ENCODE results near the gene NXPE3. TPM values are rescaled to one million over a fixed set of nuclear protein-coding genes. Genes with fewer than 3 reads are reported as not detected.

The NXPE3 gene
- total RNA-seq, 1 experiment from 2014 or later: 15.9 TPM

GRCh38 chr3:101810022-101810418 is 31.0 kb downstream of the NXPE3 start:
- no peaks in the 10 kb centered on the region for H3K27me3 ChIP-seq (ENCODE audit: insufficient read depth, low read length)
- no peak overlapping the region for H3K23ac ChIP-seq (ENCODE audit: insufficient read length, low read depth, low read length)
- no peak overlapping the region for H4K8ac ChIP-seq (replicated peaks; ENCODE audit: insufficient read length, low read depth, low read length)
- no peaks in the 10 kb centered on the region for H3K23me2 ChIP-seq (ENCODE audit: insufficient read length, low read depth, low read length, poor library complexity, severe bottlenecking)
- no peak overlapping the region for H3K14ac ChIP-seq (ENCODE audit: insufficient read depth, low read length)
- no peak overlapping the region for H2BK120ac ChIP-seq (ENCODE audit: low read depth, low read length, poor library complexity, severe bottlenecking)
- no peak overlapping the region for H4K91ac ChIP-seq (ENCODE audit: insufficient read length, low read depth, low read length)
- H2AFZ ChIP-seq (ENCODE audit: low read length): no peak overlapping the region
- Mint-ChIP-seq H3K36me3 (ENCODE audit: insufficient read depth in 1 of 3, low read depth in 3 of 3) (peaks cover 0 to 2% (median 0%) of the 10 kb centered on the region in 3 experiments; a peak in 2 of 7 replicates), H3K27ac (no peak overlapping the region), H3K9me3 (no peaks in the 10 kb centered on the region), H3K4me3 (no peak overlapping the region), H3K4me1 (peaks cover 7 to 10% of the 10 kb centered on the region in 2 experiments), H3K27me3 (ENCODE audit: low read depth) (no peaks in the 10 kb centered on the region)
- no peaks in the 10 kb centered on the region for H4K20me1 ChIP-seq (ENCODE audit: control insufficient read depth, insufficient read depth, insufficient read length)
- H2BK5ac ChIP-seq (ENCODE audit: insufficient read length, low read length): no peak overlapping the region
- H2AK5ac ChIP-seq (ENCODE audit: insufficient read length, low read length): no peak overlapping the region
- H3K9ac ChIP-seq (ENCODE audit: extremely low read depth, insufficient read length, low read length): no peak overlapping the region
- no peaks in the 10 kb centered on the region for H3K79me2 ChIP-seq (ENCODE audit: insufficient read depth, low read length)
- no peak overlapping the region for H3T11ph ChIP-seq (ENCODE audit: low read length)
- H3K79me1 ChIP-seq (ENCODE audit: insufficient read depth, low read depth, low read length, poor library complexity, severe bottlenecking): no peaks in the 10 kb centered on the region
- no peak for DNase-seq
- no peak overlapping the region for H3K18ac ChIP-seq (ENCODE audit: insufficient read length, low read depth, low read length)
- H2BK15ac ChIP-seq (ENCODE audit: low read depth, low read length): no peak overlapping the region
- no peaks in the 10 kb centered on the region for H3K4me1 ChIP-seq (ENCODE audit: insufficient read depth, low read length)
- H3K56ac ChIP-seq (ENCODE audit: insufficient read length, low read depth, low read length): no peak overlapping the region
- no peak overlapping the region for H2BK12ac ChIP-seq (ENCODE audit: insufficient read length, low read depth, low read length)
- H3K4ac ChIP-seq (ENCODE audit: low read depth, low read length): no peak overlapping the region
- H4K5ac ChIP-seq (ENCODE audit: insufficient read length, low read depth, low read length): no peak overlapping the region
- H3K27ac ChIP-seq (ENCODE audit: insufficient read length, low read depth, low read length): no peak overlapping the region
- H2BK20ac ChIP-seq (ENCODE audit: low read depth, low read length, poor library complexity, severe bottlenecking): no peak overlapping the region
- TF ChIP-seq CTCF (conservative IDR thresholded peaks at IDR 0.05): no peak
- no peaks in the 10 kb centered on the region for H3K9me3 ChIP-seq (ENCODE audit: control insufficient read depth, low read depth, low read length)
- H3K4me2 ChIP-seq (ENCODE audit: insufficient read depth, insufficient read length, low read length): no peak overlapping the region
